GM20000 (cell line): ENCODE measurements around the gene CTDSPL2.

Experiments used
- DNase-seq: peaks from one replicate; pipeline ENCODE4 v3.0.0; 2012; ENCODE audit warnings: low spot score
- CTCF ChIP-seq: IDR thresholded peaks from 2 replicates; pipeline ENCODE4 v1.5.1; 2012; ENCODE audit warnings: mild to moderate bottlenecking, control low read depth; ENCODE audit errors: extremely low read depth, missing control alignments

Gene CTDSPL2

GRCh38 chr15:44485880-44486279, 58.5 kb downstream of the CTDSPL2 start:
- no peak for TF ChIP-seq CTCF
- no peak for DNase-seq

- TF ChIP-seq CTCF: no peak
- no peak for DNase-seq
Measured at GRCh38 chr15:44489464-44489863, 62.0 kb downstream of the CTDSPL2 start.

GRCh38 chr15:44490622-44491021, 63.2 kb downstream of the CTDSPL2 start:
- TF ChIP-seq CTCF: no peak
- DNase-seq: no peak

- DNase-seq: no peak
- no peak for TF ChIP-seq CTCF
Measured at GRCh38 chr15:44492040-44492439, 64.6 kb downstream of the CTDSPL2 start.

- no peak for TF ChIP-seq CTCF
- DNase-seq: no peak
Measured at GRCh38 chr15:44492672-44493071, 65.2 kb downstream of the CTDSPL2 start.

- DNase-seq: no peak
- no peak for TF ChIP-seq CTCF
Measured at GRCh38 chr15:44495562-44495961, 68.1 kb downstream of the CTDSPL2 start.

GRCh38 chr15:44500555-44500954, 73.1 kb downstream of the CTDSPL2 start:
- DNase-seq: no peak
- TF ChIP-seq CTCF: no peak

GRCh38 chr15:44501768-44502366, 74.4 kb downstream of the CTDSPL2 start:
- peak; percentile 23 for TF ChIP-seq CTCF
- peak; percentile 36 for DNase-seq
